ENCODE data around the gene INHA.

Gene INHA

DNA sequence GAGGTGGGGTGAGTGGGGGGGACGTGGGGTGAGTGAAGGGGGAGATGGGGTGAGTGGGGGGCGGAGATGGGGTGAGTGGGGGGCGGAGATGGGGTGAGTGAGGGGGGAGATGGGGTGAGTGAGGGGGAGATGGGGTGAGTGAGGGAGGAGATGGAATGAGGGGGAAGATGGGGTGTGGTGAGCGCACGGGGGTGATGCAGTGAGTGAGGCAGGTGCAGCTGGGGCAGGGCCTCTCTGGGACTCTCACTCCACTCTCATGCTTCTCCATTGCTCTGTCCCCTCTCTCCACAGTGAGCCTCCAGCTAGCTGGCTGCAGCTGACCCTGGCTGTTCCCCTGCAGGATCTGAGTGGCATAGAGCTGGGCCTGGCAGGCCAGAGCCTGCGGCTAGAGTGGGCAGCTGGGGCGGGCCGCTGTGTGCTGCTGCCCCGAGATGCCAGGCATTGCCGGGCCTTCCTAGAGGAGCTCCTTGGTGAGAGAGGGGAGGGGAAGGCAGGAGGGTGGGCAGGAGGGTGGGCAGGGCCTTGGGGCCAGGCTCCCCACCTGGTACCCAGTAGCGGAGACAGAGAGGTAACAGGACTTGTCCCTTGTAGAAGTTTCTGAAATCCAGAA is 41.5 kb downstream of the INHA start:
- no peak for FAIRE-seq

DNA sequence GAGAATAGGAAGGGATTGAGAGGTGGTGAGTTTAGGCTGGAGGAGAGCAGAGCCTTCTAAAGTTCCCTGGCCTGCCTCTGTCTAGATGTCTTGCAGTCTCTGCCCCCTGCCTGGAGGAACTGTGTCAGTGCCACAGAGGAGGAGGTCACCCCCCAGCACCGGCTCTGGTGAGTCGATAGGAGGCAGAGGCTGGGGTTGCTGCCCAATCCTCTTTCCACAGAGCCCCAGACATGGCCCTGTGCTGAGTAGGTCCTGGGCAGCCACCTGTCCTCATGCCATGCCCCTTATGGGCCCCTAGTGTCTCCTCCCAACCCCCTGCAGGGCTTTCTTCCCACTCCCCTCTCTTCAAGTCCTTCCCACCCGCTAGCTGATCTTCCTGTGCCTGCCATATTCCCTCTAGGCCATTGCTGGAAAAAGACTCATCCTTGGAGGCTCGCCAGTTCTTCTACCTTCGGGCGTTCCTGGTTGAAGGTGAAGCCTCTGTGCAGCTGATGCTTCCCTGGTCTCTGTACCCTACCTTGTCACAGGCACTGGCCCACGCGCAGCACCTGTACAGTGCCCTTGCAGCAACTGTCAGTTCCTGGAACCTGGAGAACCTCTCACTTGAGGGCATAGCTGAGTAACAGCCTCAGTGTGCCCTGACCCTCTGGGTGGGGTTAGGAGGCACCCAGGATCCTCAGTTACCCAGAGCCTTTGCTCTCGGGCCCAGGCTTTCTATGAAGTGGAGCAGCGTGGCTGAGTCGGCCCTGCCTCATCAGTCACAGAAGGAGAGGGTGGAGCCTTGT is 42.2 kb downstream of the INHA start:
- FAIRE-seq = no peak

DNA sequence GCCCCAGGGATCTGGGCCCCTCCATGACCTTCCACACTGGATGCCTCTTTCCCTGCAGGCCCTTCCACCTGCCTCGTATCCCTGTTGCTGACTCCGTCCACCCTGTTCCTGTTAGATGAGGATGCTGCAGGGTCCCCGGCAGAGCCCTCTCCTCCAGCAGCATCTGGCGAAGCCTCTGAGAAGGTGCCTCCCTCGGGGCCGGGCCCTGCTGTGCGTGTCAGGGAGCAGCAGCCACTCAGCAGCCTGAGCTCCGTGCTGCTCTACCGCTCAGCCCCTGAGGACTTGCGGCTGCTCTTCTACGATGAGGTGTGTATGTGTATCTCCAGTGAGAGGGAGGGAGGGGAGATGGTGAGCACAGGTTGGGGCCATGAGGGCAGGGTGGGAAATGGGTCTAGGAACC is 42.9 kb downstream of the INHA start:
- no peak for FAIRE-seq

DNA sequence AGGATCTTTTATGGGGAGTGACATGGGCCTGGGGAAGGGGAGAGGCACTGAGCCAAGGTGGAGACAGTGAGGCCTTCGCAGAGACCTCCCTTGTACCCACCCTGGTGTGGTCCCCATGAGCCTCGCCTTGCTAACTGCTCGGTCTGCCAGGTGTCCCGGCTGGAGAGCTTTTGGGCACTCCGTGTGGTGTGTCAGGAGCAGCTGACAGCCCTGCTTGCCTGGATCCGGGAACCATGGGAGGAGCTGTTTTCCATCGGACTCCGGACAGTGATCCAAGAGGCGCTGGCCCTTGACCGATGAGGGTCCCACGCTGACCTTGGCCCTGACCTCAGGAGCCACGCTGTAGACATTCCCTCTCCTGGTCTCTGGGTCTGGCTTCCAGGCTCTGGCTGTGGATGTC is 43.8 kb downstream of the INHA start:
- FAIRE-seq = no peak

DNA sequence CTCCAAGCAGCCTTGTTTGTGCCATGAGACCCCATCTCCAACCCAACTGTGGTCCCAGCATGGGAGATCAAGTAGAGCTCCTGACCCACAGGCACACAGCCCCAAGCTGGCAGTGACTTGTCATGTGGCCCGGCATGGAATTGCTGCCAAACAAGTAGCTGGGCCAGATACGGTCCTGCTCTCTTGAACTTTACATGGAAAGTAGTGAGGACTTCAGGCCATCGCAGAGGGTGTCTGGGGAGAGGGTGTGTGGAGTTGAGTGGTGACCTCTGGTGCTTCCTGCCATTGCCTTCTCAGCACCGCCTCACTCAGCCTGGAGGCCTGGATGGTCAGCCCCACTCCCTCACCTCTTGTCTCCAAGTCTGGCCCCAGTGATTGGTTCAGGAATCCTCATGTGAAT is 44.4 kb downstream of the INHA start:
- FAIRE-seq = no peak

DNA sequence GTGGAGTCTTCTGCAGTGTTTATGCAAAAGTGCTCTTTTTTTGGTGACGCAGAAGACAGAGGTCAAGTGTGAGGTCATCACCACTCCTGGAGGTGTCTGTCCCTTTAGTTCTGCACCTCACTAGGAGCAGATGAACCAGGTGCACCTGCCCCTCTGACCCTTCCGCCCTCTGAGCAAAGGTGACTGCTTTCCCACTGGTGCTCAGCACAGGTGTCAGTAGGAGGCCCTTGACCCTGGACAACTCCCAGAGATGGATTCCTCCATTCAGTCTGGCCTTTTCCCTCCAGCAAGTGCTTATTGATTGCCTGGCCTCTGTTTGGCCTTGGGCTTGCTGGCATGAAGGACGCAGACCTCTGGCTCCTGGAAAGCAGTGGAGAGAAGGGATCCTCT is 46.6 kb downstream of the INHA start:
- no peak for FAIRE-seq

DNA sequence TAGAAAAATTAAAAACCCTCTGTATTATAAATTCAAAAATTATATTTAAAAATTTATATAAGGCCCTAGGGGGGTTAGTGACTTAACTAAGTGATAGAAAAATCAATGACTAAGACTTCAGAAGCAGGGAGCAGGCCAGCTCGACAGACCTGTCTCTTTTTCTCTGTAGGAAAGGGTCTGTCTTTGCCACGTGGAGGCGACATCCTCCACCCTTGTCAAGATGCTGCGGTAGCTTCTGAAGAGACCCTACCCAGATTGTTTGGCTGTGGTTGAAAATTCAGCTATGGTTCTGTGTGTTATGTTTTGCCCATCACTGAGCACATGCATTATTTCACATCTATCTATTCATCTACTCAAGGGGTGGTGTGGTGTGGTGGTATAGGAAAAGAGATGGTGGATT is 47.1 kb downstream of the INHA start:
- FAIRE-seq = no peak

DNA sequence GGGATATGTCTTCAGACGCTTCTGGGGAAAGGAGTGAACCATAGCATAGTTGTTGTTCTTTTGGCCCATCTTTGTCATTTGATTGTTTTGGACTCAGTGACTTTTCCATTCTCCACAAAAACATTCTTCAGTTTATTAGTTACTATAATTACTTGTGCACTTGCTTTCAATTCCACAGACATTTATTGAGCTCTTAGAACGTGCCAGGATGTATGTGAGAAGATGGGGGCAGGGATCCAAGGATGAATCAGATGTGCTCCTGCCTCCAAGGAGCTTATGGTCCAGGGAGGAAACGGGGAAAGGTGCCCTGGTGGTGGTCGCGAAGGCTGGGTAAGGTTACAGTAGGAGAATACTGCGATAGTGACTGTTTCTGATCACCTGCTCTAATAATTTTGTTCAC is 48.4 kb downstream of the INHA start:
- FAIRE-seq = no peak

DNA sequence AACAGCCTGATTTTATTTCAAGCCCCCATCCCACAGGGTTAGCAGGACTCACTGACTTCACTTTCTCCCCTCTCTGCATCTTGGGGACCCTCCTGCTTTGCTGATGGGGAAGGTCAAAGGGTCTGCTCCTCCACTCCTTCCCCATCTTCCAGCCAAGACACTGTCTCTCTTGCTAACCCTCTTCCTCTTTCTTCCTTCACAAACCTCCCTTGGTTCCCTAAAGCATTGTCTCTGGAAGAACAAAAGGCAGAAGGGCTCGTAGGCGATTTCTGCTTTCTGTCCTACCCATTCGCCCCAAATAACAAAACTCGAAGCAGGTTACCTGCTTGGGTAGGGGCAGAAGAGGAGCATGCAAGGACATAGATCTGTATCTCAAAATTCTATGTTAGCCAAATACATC is 49.8 kb downstream of the INHA start:
- FAIRE-seq = no peak

DNA sequence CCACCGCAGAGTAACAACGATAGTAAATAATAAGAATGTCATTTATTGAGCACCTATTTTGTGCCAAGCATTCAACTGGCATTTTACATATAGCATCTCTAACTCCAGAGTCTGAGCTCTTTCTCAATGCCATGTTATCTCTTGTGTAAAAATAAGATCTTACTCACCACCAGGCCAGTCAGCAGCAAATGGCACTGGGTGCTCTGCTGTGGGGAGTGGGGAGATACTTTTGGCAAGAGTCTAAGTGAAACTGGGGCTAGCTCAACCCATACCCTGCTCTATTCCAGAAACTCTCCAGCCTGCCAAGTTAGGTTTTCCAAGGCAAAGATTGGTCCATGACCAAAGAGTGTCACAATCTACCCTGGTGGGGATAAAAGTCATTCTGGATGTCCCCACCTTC is 50.4 kb downstream of the INHA start:
- FAIRE-seq = no peak

DNA sequence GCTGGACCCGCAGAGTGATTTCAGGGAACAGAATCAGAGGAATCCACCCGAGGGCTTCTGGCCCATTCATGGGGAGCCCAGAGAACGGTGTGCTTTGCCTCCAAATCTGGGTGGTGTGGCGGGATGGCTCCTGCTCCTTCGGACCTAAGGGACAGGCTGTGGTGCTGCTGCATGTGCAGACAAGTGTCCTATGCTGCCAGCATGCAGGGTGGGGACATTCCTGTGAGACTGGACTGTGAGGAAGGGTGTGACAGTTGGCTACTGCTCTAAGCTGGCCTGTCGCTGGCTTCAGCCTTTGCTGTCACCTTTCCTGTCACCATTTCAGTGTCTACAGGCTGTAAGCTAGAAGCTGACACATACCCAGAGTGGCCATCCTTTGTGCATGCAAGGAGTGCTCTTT is 52.5 kb downstream of the INHA start:
- no peak for FAIRE-seq

DNA sequence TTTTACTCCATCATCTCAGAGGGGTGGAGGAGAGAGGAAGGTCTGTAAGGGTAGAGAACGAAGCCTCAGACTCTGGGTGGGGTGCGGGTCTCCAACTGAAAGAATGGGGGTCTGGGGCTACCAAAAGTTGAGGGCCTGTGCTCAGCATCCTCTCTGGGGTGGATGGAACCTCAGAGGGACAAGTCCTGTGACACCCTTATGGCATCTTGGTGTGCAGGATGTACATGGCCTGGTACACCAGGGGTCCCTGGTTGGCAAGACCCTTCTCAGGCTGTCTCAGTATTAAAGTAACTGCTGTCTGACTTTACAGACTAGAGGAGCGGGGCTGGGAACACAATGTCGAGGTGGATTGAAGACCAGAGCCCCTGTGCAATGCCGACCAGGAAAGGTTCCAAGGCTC is 53.1 kb downstream of the INHA start:
- no peak for FAIRE-seq
